ENCODE results near the gene TTC23. TPM values are rescaled to one million over a fixed set of nuclear protein-coding genes. Genes with fewer than 3 reads are reported as not detected.

Gene TTC23
- total and polyA plus RNA-seq, 4 donors: 8.3 to 33.6 (median 20.3) TPM

DNA sequence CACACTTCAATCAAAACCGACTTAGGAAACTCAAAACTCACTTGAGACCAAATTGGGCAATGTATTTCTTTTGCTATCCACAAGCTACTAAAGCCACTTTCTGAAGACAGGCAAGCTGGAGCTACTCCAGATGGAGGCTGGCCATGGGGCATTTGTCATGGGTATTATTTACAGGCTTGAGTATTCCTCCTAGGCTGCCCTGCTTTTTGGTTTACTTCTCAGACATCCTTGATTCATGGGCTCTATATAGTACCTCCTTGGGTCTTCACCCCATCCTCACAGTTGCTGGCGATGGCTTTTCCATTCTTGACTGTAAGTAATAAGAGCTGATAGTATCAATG is 163.1 kb downstream of the TTC23 start:
- Histone ChIP-seq H3K27me3 (ENCODE audit: control insufficient read depth in 1 of 2, insufficient read depth in 2 of 2, low read length in 1 of 2) (no peaks in the 10 kb centered on the region), H3K36me3 (ENCODE audit: control insufficient read depth in 1 of 2, insufficient read depth in 2 of 2, low read length in 1 of 2) (no peaks in the 10 kb centered on the region), H3K27ac (ENCODE audit: low read depth in 1 of 2, low read length in 2 of 2) (no peak overlapping the region), H3K9me3 (ENCODE audit: control insufficient read depth, low read length) (no peaks in the 10 kb centered on the region), H3K4me1 (ENCODE audit: control insufficient read depth in 1 of 2, insufficient read depth in 2 of 2, low read length in 2 of 2) (no peaks in the 10 kb centered on the region), H3K4me3 (ENCODE audit: low read length in 2 of 2) (no peak overlapping the region)
- no peak for DNase-seq
- intact Hi-C loops (cut with DNase I): no loop called here
- 93 to 97% methylated on average over 2 of the region's 2 CpGs for WGBS, 2 donors
- ATAC-seq (ENCODE audit: low FRiP score): no peak

Other genes with a start within 250 kb of the TTC23 start
- under 1 TPM; 0.51 to 0.84 TPM for gene PGPEP1L, start 241.8 kb downstream of the TTC23 start, total RNA-seq
- gene PGPEP1L, start 241.8 kb downstream of the TTC23 start, polyA plus RNA-seq: 1 to 10 TPM; 1.7 to 2.3 TPM
- 100 to 1,000 TPM in 1 of 2 donors, 10 to 100 TPM in 1; 81.9 to 103 TPM for gene SYNM, start 144.5 kb downstream of the TTC23 start, total RNA-seq
- gene SYNM, start 144.5 kb downstream of the TTC23 start, polyA plus RNA-seq: 10 to 100 TPM; 42.6 to 45.7 TPM
- 10 to 100 TPM; 22.7 to 27.5 TPM for gene LRRC28, start 1.9 kb upstream of the TTC23 start, total RNA-seq
- 10 to 100 TPM; 14.5 to 16.6 TPM for gene LRRC28, start 1.9 kb upstream of the TTC23 start, polyA plus RNA-seq

Data from aorta (tissue), 5 donors.